Ishikawa (cell line): ENCODE measurements around the gene CCDC137.

Experiments used
- CEBPB ChIP-seq: IDR thresholded peaks from 2 replicates; pipeline ENCODE4 v1.6.1; 2012
- CREB1 ChIP-seq: IDR thresholded peaks from 2 replicates; pipeline ENCODE4 v1.6.1; 2012; ENCODE audit warnings: low read depth
- EGR1 ChIP-seq: IDR thresholded peaks from 2 replicates; pipeline ENCODE4 v1.6.1; 2012
- EP300 ChIP-seq: IDR thresholded peaks from 2 replicates; pipeline ENCODE4 v1.6.1; 2012; ENCODE audit warnings: borderline replicate concordance
- FOXM1 ChIP-seq: IDR thresholded peaks from 2 replicates; pipeline ENCODE4 v1.6.1; 2012; ENCODE audit warnings: low read depth, borderline replicate concordance
- MAX ChIP-seq: IDR thresholded peaks from 2 replicates; pipeline ENCODE4 v1.6.1; 2012
- NFIC ChIP-seq: IDR thresholded peaks from 2 replicates; pipeline ENCODE4 v1.6.1; 2012
- RAD21 ChIP-seq: IDR thresholded peaks from 2 replicates; pipeline ENCODE4 v1.6.1; 2012; ENCODE audit warnings: low read depth
- REST ChIP-seq: IDR thresholded peaks from 2 replicates; pipeline ENCODE4 v1.6.1; 2012; ENCODE audit warnings: low read depth, mild to moderate bottlenecking
- TAF1 ChIP-seq: IDR thresholded peaks from 2 replicates; pipeline ENCODE4 v1.6.1; 2012; ENCODE audit warnings: low read depth, mild to moderate bottlenecking
- TCF12 ChIP-seq: IDR thresholded peaks from 2 replicates; pipeline ENCODE4 v1.6.1; 2012; ENCODE audit warnings: low read depth
- TEAD4 ChIP-seq: IDR thresholded peaks from 2 replicates; pipeline ENCODE4 v1.6.1; 2012
- USF1 ChIP-seq: IDR thresholded peaks from 2 replicates; pipeline ENCODE4 v1.6.1; 2012
- YY1 ChIP-seq: IDR thresholded peaks from 2 replicates; pipeline ENCODE4 v1.6.1; 2012; ENCODE audit warnings: low read depth
- ZBTB7A ChIP-seq: IDR thresholded peaks from 2 replicates; pipeline ENCODE4 v1.6.1; 2012; ENCODE audit warnings: low read depth

CCDC137 gene

GRCh38 chr17:81686614-81687013 lies 20.1 kb downstream of the CCDC137 start:
- TF ChIP-seq CREB1 (no peak), EP300 (no peak), USF1 (no peak), TAF1 (no peak), NFIC (no peak), TEAD4 (no peak), EGR1 (no peak), TCF12 (no peak), YY1 (no peak), CEBPB (no peak), MAX (no peak), REST (no peak), RAD21 (no peak), FOXM1 (no peak)

- TF ChIP-seq REST (no peak), TCF12 (no peak), CREB1 (no peak), EGR1 (no peak), TEAD4 (no peak), NFIC (no peak), CEBPB (no peak), TAF1 (no peak), YY1 (no peak), MAX (no peak), RAD21 (no peak), EP300 (no peak), FOXM1 (no peak), USF1 (no peak), ZBTB7A (no peak)
Measured at GRCh38 chr17:81687770-81688541, 21.4 kb downstream of the CCDC137 start.

- no peak for TF ChIP-seq YY1
- TF ChIP-seq ZBTB7A: no peak
- TF ChIP-seq EP300: no peak
Measured at GRCh38 chr17:81688616-81689015, 22.1 kb downstream of the CCDC137 start.

GRCh38 chr17:81690066-81690465 lies 23.5 kb downstream of the CCDC137 start:
- TF ChIP-seq FOXM1: no peak
- TF ChIP-seq MAX: no peak
- no peak for TF ChIP-seq NFIC
- no peak for TF ChIP-seq EGR1
- no peak for TF ChIP-seq REST
- no peak for TF ChIP-seq ZBTB7A
- TF ChIP-seq TAF1: no peak
- TF ChIP-seq EP300: no peak
- TF ChIP-seq YY1: no peak
- TF ChIP-seq USF1: no peak
- no peak for TF ChIP-seq CREB1
- no peak for TF ChIP-seq TEAD4
- TF ChIP-seq RAD21: no peak
- TF ChIP-seq CEBPB: no peak
- TF ChIP-seq TCF12: no peak
